OCI-LY7 (cell line): ENCODE results near the gene ANKRD11. TPM values are rescaled to one million over a fixed set of nuclear protein-coding genes. Genes with fewer than 3 reads are reported as not detected.

Experiments
- BruUV-seq: library from RNA; stranded (reverse); fragments of 400-500 nt; replicated peaks from 2 replicates; lab custom pipeline; 2021; lab: Mats Ljungman, UMichigan
- CTCF ChIA-PET: fragments of 300-600 bp; sonication (Branson Sonifier 250); formaldehyde crosslinking; loops from one replicate; lab custom pipeline; 2022; ENCODE audit warnings: antibody characterized with exemption; ENCODE audit not compliant: unreplicated experiment; lab: Charles Lee
- POLR2A ChIA-PET: fragments of 300-600 bp; sonication (Branson Sonifier 250); formaldehyde crosslinking; loops from one replicate; lab custom pipeline; 2022; ENCODE audit warnings: antibody characterized with exemption; lab: Charles Lee
- DNase-seq: peaks from one replicate; pipeline ENCODE4 v3.0.0-alpha.2; 2015; ENCODE audit warnings: low spot score
- H2AFZ ChIP-seq: fragments of 200-600 bp; sonication (generic), shearing (Covaris generic); 2 replicates; pipeline ENCODE4 v1.6.1; 2014; ENCODE audit warnings: mild to moderate bottlenecking, antibody characterized with exemption, low read length, moderate library complexity
- H3K27ac ChIP-seq: fragments of 200-600 bp; sonication (generic); 2 replicates; pipeline ENCODE4 v1.5.1; 2014; ENCODE audit warnings: mixed run types, low read depth, mild to moderate bottlenecking, moderate library complexity, low read length, inconsistent platforms; ENCODE audit not compliant: poor library complexity, severe bottlenecking
- H3K36me3 ChIP-seq: fragments of 200-600 bp; sonication (generic); 2 replicates; pipeline ENCODE4 v1.6.1; 2014; ENCODE audit warnings: mild to moderate bottlenecking, antibody characterized with exemption, low read length, moderate library complexity, mixed read lengths; ENCODE audit not compliant: insufficient read depth
- H3K4me1 ChIP-seq: fragments of 200-600 bp; sonication (generic); 2 replicates; pipeline ENCODE4 v1.5.1; 2014; ENCODE audit warnings: mild to moderate bottlenecking, low read length; ENCODE audit not compliant: insufficient read depth, poor library complexity, severe bottlenecking
- H3K4me2 ChIP-seq: fragments of 200-600 bp; sonication (generic); 2 replicates; pipeline ENCODE4 v1.6.1; 2014; ENCODE audit warnings: mild to moderate bottlenecking, low read length
- H3K4me3 ChIP-seq: fragments of 200-600 bp; sonication (generic); 2 replicates; pipeline ENCODE4 v1.5.1; 2014; ENCODE audit warnings: mild to moderate bottlenecking, low read depth, low read length; ENCODE audit not compliant: poor library complexity, severe bottlenecking
- H3K79me2 ChIP-seq: fragments of 200-600 bp; sonication (generic); 2 replicates; pipeline ENCODE4 v1.6.1; 2016; ENCODE audit warnings: low read depth, mild to moderate bottlenecking, low read length, moderate library complexity, mixed read lengths; ENCODE audit not compliant: insufficient read depth
- H3K9me2 ChIP-seq: fragments of 200-600 bp; sonication (generic); 2 replicates; pipeline ENCODE4 v1.6.1; 2016; ENCODE audit warnings: mild to moderate bottlenecking, low read length, mixed read lengths; ENCODE audit not compliant: insufficient read depth
- H3K9me3 ChIP-seq: fragments of 200-600 bp; sonication (generic); 2 replicates; pipeline ENCODE4 v1.6.1; 2014; ENCODE audit warnings: mild to moderate bottlenecking, mixed run types, low read length, mixed read lengths
- H4K20me1 ChIP-seq: fragments of 200-600 bp; sonication (generic); 2 replicates; pipeline ENCODE4 v1.6.1; 2014; ENCODE audit warnings: mild to moderate bottlenecking, antibody characterized with exemption, low read length, moderate library complexity, mixed read lengths; ENCODE audit not compliant: insufficient read depth
- CTCF ChIP-seq: fragments of 200-600 bp; sonication (generic); conservative IDR thresholded peaks from 2 replicates; pipeline ENCODE4 v1.5.1; 2014; ENCODE audit warnings: mild to moderate bottlenecking, antibody characterized with exemption, low read length, moderate library complexity, mixed read lengths
- EZH2phosphoT487 ChIP-seq: fragments of 200-600 bp; sonication (generic); IDR thresholded peaks from 2 replicates; pipeline ENCODE4 v1.6.1; 2018; ENCODE audit warnings: low read depth, borderline replicate concordance, mild to moderate bottlenecking, mixed run types, antibody characterized with exemption, low read length, moderate library complexity, mixed read lengths
- intact Hi-C: fragments of 100-400 bp; cut with micrococcal nuclease; formaldehyde crosslinking; loops from one replicate; pipeline ENCODE4 v1.10.0; 2022; ENCODE audit not compliant: unreplicated experiment
- total RNA-seq, 2 experiments: library from RNA; depleted of rRNA in 1 of 2; stranded (reverse); fragments of >200 nt in 1 of 2; shearing (Covaris generic) in 1 of 2; gene quantifications; 2 replicates each; pipeline ENCODE4 v1.2.3, GENCODE V29; 2014 to 2022

Gene ANKRD11
- total RNA-seq, 2 experiments from 2014 or later: 89.1 to 251 TPM

GRCh38 chr16:89318871-89319630, 171.3 kb downstream of the ANKRD11 start:
- H3K4me2 ChIP-seq: no peak overlapping the region
- H3K9me3 ChIP-seq: no peaks in the 10 kb centered on the region
- peaks cover 38% of the 10 kb centered on the region for H3K4me1 ChIP-seq
- ChIA-PET CTCF (no interaction called here), POLR2A (no interaction called here)
- H3K79me2 ChIP-seq: peaks cover 96% of the 10 kb centered on the region
- no peak for DNase-seq
- intact Hi-C loops: loop anchor here (5.0 kb wide), 1 partner anchor 188 kb away; the partner anchor contains the start of gene SPG7
- H4K20me1 ChIP-seq: peaks cover 24% of the 10 kb centered on the region
- TF ChIP-seq EZH2phosphoT487: no peak
- no peak for TF ChIP-seq CTCF
- no peaks in the 10 kb centered on the region for H3K9me2 ChIP-seq
- no peak overlapping the region for H2AFZ ChIP-seq
- H3K4me3 ChIP-seq: no peak overlapping the region
- no TSS peak for BruUV-seq
- peaks cover 21% of the 10 kb centered on the region for H3K36me3 ChIP-seq
- no peak overlapping the region for H3K27ac ChIP-seq

GRCh38 chr16:89318430-89318758, 172.0 kb downstream of the ANKRD11 start:
- Histone ChIP-seq H3K9me3 (no peaks in the 10 kb centered on the region), H3K36me3 (peaks cover 27% of the 10 kb centered on the region), H2AFZ (no peak overlapping the region), H3K4me3 (no peak overlapping the region), H3K79me2 (peaks cover 96% of the 10 kb centered on the region), H3K4me1 (peaks cover 38% of the 10 kb centered on the region), H4K20me1 (peaks cover 28% of the 10 kb centered on the region), H3K4me2 (no peak overlapping the region), H3K27ac (no peak overlapping the region), H3K9me2 (no peaks in the 10 kb centered on the region)
- DNase-seq: no peak
- CTCF ChIA-PET: no interaction called here
- POLR2A ChIA-PET: no interaction called here
- intact Hi-C loops: loop anchor here (5.0 kb wide), 1 partner anchor 189 kb away; the partner anchor contains the start of gene SPG7
- no TSS peak for BruUV-seq
- TF ChIP-seq EZH2phosphoT487 (no peak), CTCF (no peak)

GRCh38 chr16:89317729-89318429, 172.5 kb downstream of the ANKRD11 start:
- no peak for TF ChIP-seq CTCF
- TF ChIP-seq EZH2phosphoT487: no peak
- intact Hi-C loops: loop anchor here (5.0 kb wide), 1 partner anchor 189 kb away; the partner anchor contains the start of gene SPG7
- ChIA-PET CTCF (no interaction called here), POLR2A (no interaction called here)
- Histone ChIP-seq H2AFZ (no peak overlapping the region), H3K4me2 (no peak overlapping the region), H3K79me2 (peaks cover 96% of the 10 kb centered on the region), H3K9me2 (no peaks in the 10 kb centered on the region), H3K4me1 (peaks cover 38% of the 10 kb centered on the region), H3K36me3 (peaks cover 33% of the 10 kb centered on the region), H3K27ac (no peak overlapping the region), H3K4me3 (no peak overlapping the region), H4K20me1 (peaks cover 28% of the 10 kb centered on the region), H3K9me3 (no peaks in the 10 kb centered on the region)
- no peak for DNase-seq
- no TSS peak for BruUV-seq
